GM12892 (cell line): Measurements from ENCODE around the gene KIF11.

ENCODE experiments used
- POLR2A ChIP-seq: IDR thresholded peaks from 2 replicates; pipeline ENCODE4 v1.6.1; 2011; ENCODE audit warnings: low read depth, low read length, control low read depth
- POLR2AphosphoS5 ChIP-seq: IDR thresholded peaks from 2 replicates; pipeline ENCODE4 v1.6.1; 2011; ENCODE audit warnings: low read depth, low read length, control low read depth
- TAF1 ChIP-seq: IDR thresholded peaks from 2 replicates; pipeline ENCODE4 v1.6.1; 2011; ENCODE audit warnings: low read depth, mild to moderate bottlenecking, control low read depth, low read length, borderline replicate concordance

- TF ChIP-seq POLR2A (no peak), TAF1 (no peak), POLR2AphosphoS5 (no peak)
Measured at GRCh38 chr10:92702301-92702916, 109.5 kb downstream of the KIF11 start.
